HepG2 (cell line): ENCODE data around the gene SYT8. TPM values are rescaled to one million over a fixed set of nuclear protein-coding genes. Genes with fewer than 3 reads are reported as not detected.

ENCODE experiments used
- AGO2 ChIP-seq: fragments of 200-400 bp; formaldehyde crosslinking; optimal IDR thresholded peaks from 2 replicates; pipeline ENCODE3; 2017; ENCODE audit warnings: mild to moderate bottlenecking, low read depth, low read length, moderate library complexity
- JUNB ChIP-seq: sonication (generic); formaldehyde crosslinking; IDR thresholded peaks from 2 replicates; pipeline ENCODE4 v1.8.0; 2022; ENCODE audit warnings: missing genetic modification reagents, mild to moderate bottlenecking, borderline replicate concordance
- RERE ChIP-seq: IDR thresholded peaks from 2 replicates; pipeline ENCODE4 v1.6.1; 2016; ENCODE audit warnings: low read depth, missing genetic modification reagents, missing compliant biosample characterization
- SMARCC2 ChIP-seq: fragments of 450-650 bp; IDR thresholded peaks from 2 replicates; pipeline ENCODE4 v1.6.1; 2017; ENCODE audit warnings: antibody characterized with exemption, mild to moderate bottlenecking
- SNAPC5 ChIP-seq: sonication (generic); formaldehyde crosslinking; IDR thresholded peaks from 2 replicates; pipeline ENCODE4 v1.8.1; 2023; ENCODE audit warnings: mild to moderate bottlenecking, missing genetic modification reagents, borderline replicate concordance
- ZBTB40 ChIP-seq, 2 experiments: fragments of 450-650 bp in 1 of 2; sonication (generic) in 1 of 2; formaldehyde crosslinking in 1 of 2; IDR thresholded peaks; 2 replicates each; pipeline versions ENCODE4 v1.6.1 to v1.8.0; 2016 to 2022; ENCODE audit warnings: antibody characterized with exemption in 1 of 2, mild to moderate bottlenecking in 1 of 2, missing genetic modification reagents in 1 of 2
- polyA plus RNA-seq, 8 experiments: library from polyadenylated mRNA; depleted of rRNA in 3 of 8; stranded (reverse) in 7 of 8; unstranded in 1 of 8; fragments of >200 nt; fragmentation: Illumina TruSeq in 4 of 8; extraction: Trizol in 4 of 8; gene quantifications; 2 replicates each; pipeline versions ENCODE4 v1.2.1 to v1.2.3, GENCODE V29; 2011 to 2016; ENCODE audit warnings: low read depth in 4 of 8, missing spikeins in 1 of 8, mixed read lengths in 1 of 8; ENCODE audit not compliant: insufficient read depth in 1 of 8
- total RNA-seq, 5 experiments: library from RNA; depleted of rRNA; stranded (reverse); fragments of >200 nt; fragmentation: Illumina TruSeq; extraction: Trizol; gene quantifications; 2 replicates each; pipeline ENCODE4 v1.2.3, GENCODE V29; 2016; ENCODE audit warnings: low read depth in 1 of 5

The SYT8 gene
- total and polyA plus RNA-seq, 2 of the 13 experiments (the other 11 are each of a cell fraction or from before 2014, with no cell fraction given): 0.60 to 2.3 TPM

- no peak for TF ChIP-seq ZBTB40 (IDR thresholded peaks at IDR 0.05)
- TF ChIP-seq ZBTB40 (CRISPR knock-in tag; IDR thresholded peaks at IDR 0.05): peak; percentile 95
- TF ChIP-seq AGO2: no peak
- 0 out of 2 replicates have a peak, but pooled peaks have one; percentile 50 for TF ChIP-seq JUNB (CRISPR knock-in tag)
- no peak for TF ChIP-seq SNAPC5 (CRISPR knock-in tag)
- TF ChIP-seq SMARCC2: no peak
- peak; percentile 74; the same call in 1 of the 2 replicates for TF ChIP-seq RERE
Observed at GRCh38 chr11:1842149-1843097, 7.6 kb downstream of the SYT8 start (continued).
